ENCODE results near the gene TTC7B.

TTC7B gene

DNA sequence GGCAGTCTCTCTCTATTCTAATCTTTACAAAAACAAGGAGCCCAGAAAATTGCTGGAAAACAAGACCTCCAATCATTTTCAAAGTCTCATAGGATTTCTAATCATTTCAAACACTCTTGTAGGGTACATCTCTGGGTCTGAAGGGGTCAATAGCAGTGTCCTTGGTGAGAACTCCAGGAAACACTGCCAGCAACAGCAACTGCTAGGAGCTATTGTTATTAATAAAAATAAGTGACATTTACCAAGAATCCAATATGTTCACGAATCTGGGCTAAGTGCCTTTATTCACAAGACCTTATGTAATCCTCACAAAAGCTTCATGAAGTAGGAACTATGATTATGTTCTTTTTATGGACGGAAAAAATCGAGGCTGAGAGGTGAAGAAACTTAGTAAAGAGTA is 72.8 kb downstream of the TTC7B start:
- Histone ChIP-seq H3K4me2 (ENCODE audit: low read length) (no peak overlapping the region), H3K27ac (no peak overlapping the region), H3K27me3 (ENCODE audit: control insufficient read depth, insufficient read depth, low read length) (no peaks in the 10 kb centered on the region), H3K4me3 (ENCODE audit: low read depth, low read length) (no peak overlapping the region), H3K79me2 (no peaks in the 10 kb centered on the region), H3K9ac (no peak overlapping the region), H3K36me3 (ENCODE audit: control insufficient read depth, insufficient read depth, low read length) (no peaks in the 10 kb centered on the region), H3K4me1 (peaks cover 6% of the 10 kb centered on the region), H3K9me3 (ENCODE audit: control insufficient read depth, low read length) (no peaks in the 10 kb centered on the region), H2AFZ (no peak overlapping the region)
- TF ChIP-seq, protein P1, sequence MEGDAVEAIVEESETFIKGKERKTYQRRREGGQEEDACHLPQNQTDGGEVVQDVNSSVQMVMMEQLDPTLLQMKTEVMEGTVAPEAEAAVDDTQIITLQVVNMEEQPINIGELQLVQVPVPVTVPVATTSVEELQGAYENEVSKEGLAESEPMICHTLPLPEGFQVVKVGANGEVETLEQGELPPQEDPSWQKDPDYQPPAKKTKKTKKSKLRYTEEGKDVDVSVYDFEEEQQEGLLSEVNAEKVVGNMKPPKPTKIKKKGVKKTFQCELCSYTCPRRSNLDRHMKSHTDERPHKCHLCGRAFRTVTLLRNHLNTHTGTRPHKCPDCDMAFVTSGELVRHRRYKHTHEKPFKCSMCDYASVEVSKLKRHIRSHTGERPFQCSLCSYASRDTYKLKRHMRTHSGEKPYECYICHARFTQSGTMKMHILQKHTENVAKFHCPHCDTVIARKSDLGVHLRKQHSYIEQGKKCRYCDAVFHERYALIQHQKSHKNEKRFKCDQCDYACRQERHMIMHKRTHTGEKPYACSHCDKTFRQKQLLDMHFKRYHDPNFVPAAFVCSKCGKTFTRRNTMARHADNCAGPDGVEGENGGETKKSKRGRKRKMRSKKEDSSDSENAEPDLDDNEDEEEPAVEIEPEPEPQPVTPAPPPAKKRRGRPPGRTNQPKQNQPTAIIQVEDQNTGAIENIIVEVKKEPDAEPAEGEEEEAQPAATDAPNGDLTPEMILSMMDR (IDR thresholded peaks at IDR 0.05), result no peak

GRCh38 chr14:90742729-90743128 is 73.5 kb downstream of the TTC7B start:
- Histone ChIP-seq H3K9me3 (ENCODE audit: control insufficient read depth, low read length) (no peaks in the 10 kb centered on the region), H3K79me2 (no peaks in the 10 kb centered on the region), H3K27me3 (ENCODE audit: control insufficient read depth, insufficient read depth, low read length) (no peaks in the 10 kb centered on the region), H3K4me1 (peaks cover 6% of the 10 kb centered on the region), H3K4me3 (ENCODE audit: low read depth, low read length) (no peak overlapping the region), H3K4me2 (ENCODE audit: low read length) (no peak overlapping the region), H3K27ac (no peak overlapping the region), H2AFZ (no peak overlapping the region), H3K9ac (no peak overlapping the region), H3K36me3 (ENCODE audit: control insufficient read depth, insufficient read depth, low read length) (no peaks in the 10 kb centered on the region)
- TF ChIP-seq, protein P1 (IDR thresholded peaks at IDR 0.05), result no peak

DNA sequence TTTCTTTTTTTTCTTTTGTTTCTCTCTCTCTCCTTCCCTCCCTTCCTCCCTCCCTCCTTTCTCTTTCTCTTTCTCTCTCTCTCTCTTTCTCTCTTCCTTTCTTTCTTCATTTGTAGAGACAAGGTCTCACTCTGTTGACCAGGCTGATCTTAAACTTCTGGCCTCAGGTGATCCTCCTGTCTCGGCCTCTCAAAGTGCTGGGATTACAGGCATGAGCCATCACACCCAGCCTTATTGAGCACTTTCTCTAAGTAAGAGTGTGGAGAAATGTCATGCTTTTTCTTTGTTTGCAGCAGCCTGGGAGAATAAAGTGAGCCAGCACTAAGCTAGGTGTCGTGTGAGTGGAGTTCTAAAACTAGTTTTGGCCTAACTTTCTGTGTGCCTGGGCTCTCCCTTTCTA is 74.0 kb downstream of the TTC7B start:
- H3K36me3 ChIP-seq (ENCODE audit: control insufficient read depth, insufficient read depth, low read length), result no peaks in the 10 kb centered on the region
- H3K27ac ChIP-seq, result no peak overlapping the region
- H2AFZ ChIP-seq, result no peak overlapping the region
- no peak overlapping the region for H3K4me2 ChIP-seq (ENCODE audit: low read length)
- H3K79me2 ChIP-seq, result no peaks in the 10 kb centered on the region
- H3K4me1 ChIP-seq, result peaks cover 6% of the 10 kb centered on the region
- TF ChIP-seq, protein P1 (IDR thresholded peaks at IDR 0.05), result no peak
- no peaks in the 10 kb centered on the region for H3K27me3 ChIP-seq (ENCODE audit: control insufficient read depth, insufficient read depth, low read length)
- no peaks in the 10 kb centered on the region for H3K9me3 ChIP-seq (ENCODE audit: control insufficient read depth, low read length)
- no peak overlapping the region for H3K9ac ChIP-seq
- H3K4me3 ChIP-seq (ENCODE audit: low read depth, low read length), result no peak overlapping the region

DNA sequence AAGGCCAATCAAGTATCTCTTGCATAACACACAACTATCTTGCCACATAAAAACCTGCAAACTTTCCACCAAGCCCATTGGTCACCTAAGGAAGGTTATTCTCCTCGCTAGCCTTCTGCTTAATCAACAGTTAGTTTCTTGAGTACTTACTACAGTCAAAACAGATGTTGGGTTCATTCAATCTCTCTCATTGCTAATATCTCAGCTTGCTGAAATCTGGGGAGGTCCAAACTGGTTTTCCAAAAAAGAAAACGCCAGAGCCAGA is 74.6 kb downstream of the TTC7B start:
- no peak overlapping the region for H3K27ac ChIP-seq
- H3K79me2 ChIP-seq, result no peaks in the 10 kb centered on the region
- no peak overlapping the region for H3K4me3 ChIP-seq (ENCODE audit: low read depth, low read length)
- no peak overlapping the region for H3K9ac ChIP-seq
- no peaks in the 10 kb centered on the region for H3K27me3 ChIP-seq (ENCODE audit: control insufficient read depth, insufficient read depth, low read length)
- TF ChIP-seq, protein P1 (IDR thresholded peaks at IDR 0.05), result no peak
- H3K4me2 ChIP-seq (ENCODE audit: low read length), result no peak overlapping the region
- no peak overlapping the region for H2AFZ ChIP-seq
- no peaks in the 10 kb centered on the region for H3K36me3 ChIP-seq (ENCODE audit: control insufficient read depth, insufficient read depth, low read length)
- no peaks in the 10 kb centered on the region for H3K9me3 ChIP-seq (ENCODE audit: control insufficient read depth, low read length)
- H3K4me1 ChIP-seq, result peaks cover 6% of the 10 kb centered on the region

GRCh38 chr14:90740946-90741681 is 75.1 kb downstream of the TTC7B start:
- Histone ChIP-seq H3K4me1 (peaks cover 6% of the 10 kb centered on the region), H3K9ac (no peak overlapping the region), H3K27ac (no peak overlapping the region), H2AFZ (no peak overlapping the region), H3K36me3 (ENCODE audit: control insufficient read depth, insufficient read depth, low read length) (no peaks in the 10 kb centered on the region), H3K4me3 (ENCODE audit: low read depth, low read length) (no peak overlapping the region), H3K79me2 (peaks cover 3% of the 10 kb centered on the region), H3K4me2 (ENCODE audit: low read length) (no peak overlapping the region), H3K27me3 (ENCODE audit: control insufficient read depth, insufficient read depth, low read length) (no peaks in the 10 kb centered on the region), H3K9me3 (ENCODE audit: control insufficient read depth, low read length) (no peaks in the 10 kb centered on the region)
- TF ChIP-seq, protein P1 (IDR thresholded peaks at IDR 0.05), result no peak

Measured in parathyroid adenoma (tissue), 2 donors.